Mucosa of descending colon (tissue), 3 donors: Measurements from ENCODE around the gene PNMA8C. TPM values are rescaled to one million over a fixed set of nuclear protein-coding genes. Genes with fewer than 3 reads are reported as not detected.
"Not testable (repeated sequence)": the region's sequence is repeated elsewhere in the genome, so short reads cannot be mapped to it uniquely, and the experiment has no call there.

Experiments
- ATAC-seq: fragments of 200-7000 bp; cut with Tn5 transposase; one replicate; pipeline ENCODE4 v1.9.1; 2020; ENCODE audit warnings: mild to moderate bottlenecking, moderate library complexity
- DNase-seq, 3 donors: peaks; one replicate each; pipeline ENCODE4 v3.0.0-alpha.2; 2020
- H3K36me3 ChIP-seq: fragments of 200-600 bp; one replicate; pipeline ENCODE4 v1.8.0; 2021; ENCODE audit warnings: low read depth, mild to moderate bottlenecking
- H3K4me1 ChIP-seq: fragments of 200-600 bp; one replicate; pipeline ENCODE4 v1.8.0; 2021; ENCODE audit warnings: low read depth, mild to moderate bottlenecking
- H3K4me3 ChIP-seq: fragments of 200-600 bp; one replicate; pipeline ENCODE4 v1.8.0; 2021; ENCODE audit warnings: mild to moderate bottlenecking
- H3K9me3 ChIP-seq: fragments of 200-600 bp; one replicate; pipeline ENCODE4 v1.8.0; 2021; ENCODE audit warnings: mild to moderate bottlenecking
- CTCF ChIP-seq: fragments of 200-600 bp; IDR thresholded peaks from one replicate; pipeline ENCODE4 v1.8.0; 2022; ENCODE audit warnings: antibody characterized with exemption, mild to moderate bottlenecking
- intact Hi-C, 2 donors: fragments of 100-400 bp; cut with DNase I in 1 of 2; cut with micrococcal nuclease in 1 of 2; formaldehyde crosslinking; loops; one replicate each; pipeline versions ENCODE4 v1.11.0 to v1.11.1; 2022; cut with DNase I, micrococcal nuclease
- total RNA-seq, 3 donors: library from RNA; stranded (reverse); fragmentation: NEBNext Ultra II Directional in 2 of 3; extraction: Animal tissue kit (Norgen Biotek cat#: 25700) in 2 of 3; gene quantifications; one replicate each; pipeline versions ENCODE4 v1.2.1 to v1.2.4, GENCODE V29; 2021 to 2023
- donor health status: DM: no; HTN: no; CAD: no; lungs with moderate emphysema.
- donor health status: DM: no; HTN: no; CAD: no.
- donor health status: DM: no; HTN: yes; CAD: no.

The PNMA8C gene
- total RNA-seq, 3 donors from 2014 or later = 0.57 TPM; not detected in 2

GRCh38 chr19:46402725-46403124 is 26.0 kb downstream of the PNMA8C start:
- Histone ChIP-seq H3K36me3 (no peaks in the 10 kb centered on the region), H3K4me3 (no peak overlapping the region), H3K9me3 (no peaks in the 10 kb centered on the region), H3K4me1 (no peaks in the 10 kb centered on the region)
- ATAC-seq = no peak
- peak in 1 of 3 donors; percentile 22 for DNase-seq
- TF ChIP-seq CTCF = no peak
- intact Hi-C loops = loop anchor here (5.0 kb wide), 1 partner anchor 85 kb away; no protein-coding TSS in a partner anchor

GRCh38 chr19:46397801-46398479 is 30.8 kb downstream of the PNMA8C start:
- H3K4me3 ChIP-seq, H3K4me1 ChIP-seq, H3K36me3 ChIP-seq, intact Hi-C loops, H3K9me3 ChIP-seq, ATAC-seq: not testable (repeated sequence)
- DNase-seq = peak in 2 of 3 donors; percentile 20

- Histone ChIP-seq H3K4me3 (no peak overlapping the region), H3K4me1 (no peaks in the 10 kb centered on the region), H3K36me3 (no peaks in the 10 kb centered on the region), H3K9me3 (no peaks in the 10 kb centered on the region)
- DNase-seq = peak in 1 of 3 donors; percentile 6
- intact Hi-C loops = no loop called here
- TF ChIP-seq CTCF = no peak
- no peak for ATAC-seq
Observed at GRCh38 chr19:46394402-46394797, 34.3 kb downstream of the PNMA8C start.

- peak in 2 of 3 donors; percentile 23 to 42 for DNase-seq
- no peak for ATAC-seq
- no peak for TF ChIP-seq CTCF
Observed at GRCh38 chr19:46393456-46394401, 35.0 kb downstream of the PNMA8C start.

GRCh38 chr19:46392837-46393236 is 35.9 kb downstream of the PNMA8C start:
- Histone ChIP-seq H3K4me1 (no peaks in the 10 kb centered on the region), H3K36me3 (no peaks in the 10 kb centered on the region), H3K4me3 (no peak overlapping the region), H3K9me3 (no peaks in the 10 kb centered on the region)
- TF ChIP-seq CTCF = no peak
- intact Hi-C loops = no loop called here
- DNase-seq (no peak), ATAC-seq (no peak)

More at GRCh38 chr19:46393456-46394401, 35.0 kb downstream of the PNMA8C start:
- no peaks in the 10 kb centered on the region for H3K36me3 ChIP-seq
- H3K9me3 ChIP-seq = no peaks in the 10 kb centered on the region
- no peak overlapping the region for H3K4me3 ChIP-seq
- H3K4me1 ChIP-seq = no peaks in the 10 kb centered on the region
- intact Hi-C loops = no loop called here
